HEK293T (cell line): ENCODE data around the gene GKAP1.

ENCODE experiments used
- FOXM1 ChIP-seq: fragments of 450-650 bp; IDR thresholded peaks from 2 replicates; pipeline ENCODE4 v1.6.1; 2017; ENCODE audit warnings: mild to moderate bottlenecking, borderline replicate concordance
- SP1 ChIP-seq: fragments of 450-650 bp; IDR thresholded peaks from 2 replicates; pipeline ENCODE4 v1.6.1; 2017

- TF ChIP-seq FOXM1 (no peak), SP1 (no peak)
These were observed 94.7 kb downstream of the GKAP1 start for GRCh38 chr9:83722726-83723495.
